GM18951 (cell line): ENCODE measurements around the gene ARFGAP2.

Experiments
- POLR2A ChIP-seq: IDR thresholded peaks from 4 replicates; pipeline ENCODE4 v1.6.1; 2011; ENCODE audit warnings: mild to moderate bottlenecking; ENCODE audit not compliant: insufficient read length, insufficient read depth; ENCODE audit errors: extremely low read depth
- in situ Hi-C: fragments of 300-500 bp; cut with MboI; formaldehyde crosslinking; loops from one replicate; pipeline ENCODE4 v1.12.0; 2022; ENCODE audit warnings: low sequenced_read_pairs, mixed read lengths, inconsistent platforms; ENCODE audit not compliant: unreplicated experiment

Gene ARFGAP2

DNA sequence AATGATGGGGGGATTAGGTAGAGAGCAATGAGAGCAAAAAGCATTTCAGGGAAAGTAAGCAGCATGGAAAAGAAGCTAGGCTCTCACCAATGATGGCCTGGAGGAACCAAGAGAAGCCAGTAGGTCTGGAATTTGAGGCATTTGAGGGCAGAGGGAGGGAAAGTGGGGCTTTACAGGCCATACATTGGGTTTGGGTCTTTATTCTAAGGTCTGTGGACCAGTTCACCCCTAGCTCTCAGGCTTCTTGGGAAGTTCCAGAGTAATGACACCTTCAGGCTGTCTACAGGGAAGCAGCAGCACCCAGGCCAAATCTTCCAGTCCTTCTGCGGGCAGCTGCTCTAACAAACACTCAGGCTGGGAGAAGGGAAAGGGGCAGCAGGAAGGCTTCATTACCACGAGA is 29.4 kb downstream of the ARFGAP2 start:
- no peak for TF ChIP-seq POLR2A
- in situ Hi-C loops = no loop called here

GRCh38 chr11:47144541-47144940 is 32.1 kb downstream of the ARFGAP2 start:
- no peak for TF ChIP-seq POLR2A

DNA sequence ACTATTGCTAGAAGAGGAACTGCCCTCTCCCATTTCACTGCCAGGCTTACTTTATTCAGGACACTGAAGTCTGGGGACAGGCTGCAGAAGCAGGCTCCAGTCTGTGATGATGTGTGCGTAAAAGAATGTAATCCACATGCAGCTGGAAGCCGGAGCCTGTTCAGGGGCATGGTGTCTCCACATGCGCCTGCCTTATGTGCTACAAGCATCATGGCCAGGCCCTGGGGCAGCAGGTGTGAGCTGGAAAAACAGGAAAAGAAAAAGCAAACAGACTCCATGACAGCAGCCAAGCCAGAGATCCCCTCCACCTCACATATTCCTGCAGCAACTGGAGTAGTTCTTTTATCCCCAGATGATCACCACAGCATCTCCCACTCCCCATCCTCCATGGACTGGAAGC is 33.4 kb downstream of the ARFGAP2 start:
- in situ Hi-C loops = no loop called here
- TF ChIP-seq POLR2A = no peak

More at GRCh38 chr11:47144541-47144940, 32.1 kb downstream of the ARFGAP2 start:
- in situ Hi-C loops = no loop called here

GRCh38 chr11:47139878-47140277 is 36.8 kb downstream of the ARFGAP2 start:
- TF ChIP-seq POLR2A = no peak
- in situ Hi-C loops = no loop called here

- TF ChIP-seq POLR2A = no peak
- in situ Hi-C loops = no loop called here
Measured at GRCh38 chr11:47137476-47137875, 39.2 kb downstream of the ARFGAP2 start.

DNA sequence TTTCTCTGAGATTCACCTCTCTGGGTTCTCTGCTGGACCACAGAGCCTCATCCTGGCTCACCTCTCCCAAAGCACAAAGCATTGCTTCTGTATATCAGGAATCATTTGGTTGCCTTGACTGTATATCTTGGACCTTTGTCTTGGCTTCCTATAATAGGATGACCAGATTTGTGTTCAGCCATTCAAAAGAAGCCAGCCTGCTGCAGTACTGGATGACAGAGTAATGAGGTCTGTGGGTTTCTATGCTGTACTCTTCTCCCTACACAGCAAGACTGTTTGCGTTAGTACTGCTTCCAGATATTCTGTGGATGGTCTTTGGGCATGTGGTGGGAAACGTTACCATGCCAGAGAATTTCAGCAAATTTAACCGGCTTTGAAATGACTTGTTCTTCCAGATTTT is 39.8 kb downstream of the ARFGAP2 start:
- in situ Hi-C loops = no loop called here
- no peak for TF ChIP-seq POLR2A

DNA sequence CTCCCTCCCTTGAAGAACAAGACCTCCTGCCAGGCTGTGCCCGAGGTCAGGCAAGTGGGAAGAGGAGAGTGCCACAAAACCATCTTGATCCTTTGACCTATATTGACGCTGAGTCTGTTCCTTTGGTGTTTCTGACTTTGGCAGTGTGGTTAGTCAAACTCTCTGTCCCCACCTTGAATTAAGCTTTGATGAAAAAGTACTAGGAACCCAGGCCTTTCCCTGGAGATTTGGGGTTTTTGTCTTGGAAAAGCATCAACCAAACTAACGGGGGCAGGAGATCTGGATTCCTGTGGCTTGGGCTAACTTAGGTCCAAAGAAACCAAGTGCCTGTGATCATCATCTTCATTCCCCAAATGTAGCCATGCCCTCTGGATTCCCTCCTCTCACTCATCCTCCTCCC is 40.4 kb downstream of the ARFGAP2 start:
- TF ChIP-seq POLR2A = no peak
- in situ Hi-C loops = no loop called here

DNA sequence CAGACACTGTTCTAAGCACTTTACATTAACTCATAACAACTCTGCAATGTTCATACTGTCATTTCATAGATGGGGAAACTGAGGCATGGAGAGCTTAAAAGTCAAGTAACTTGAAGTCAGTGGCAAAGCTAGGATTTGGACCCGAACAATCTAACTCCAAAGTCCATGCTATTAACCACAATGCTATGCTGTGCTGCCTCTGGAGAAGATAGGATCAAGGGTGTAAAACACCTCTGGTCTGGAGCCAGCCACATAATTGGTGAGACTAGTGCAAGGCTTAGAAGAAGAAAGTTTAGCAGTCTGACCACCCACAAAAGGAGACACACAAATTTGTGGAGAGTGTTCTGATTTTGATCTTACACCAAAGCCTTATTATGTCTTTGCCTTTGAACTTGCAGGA is 43.7 kb downstream of the ARFGAP2 start:
- TF ChIP-seq POLR2A = no peak

DNA sequence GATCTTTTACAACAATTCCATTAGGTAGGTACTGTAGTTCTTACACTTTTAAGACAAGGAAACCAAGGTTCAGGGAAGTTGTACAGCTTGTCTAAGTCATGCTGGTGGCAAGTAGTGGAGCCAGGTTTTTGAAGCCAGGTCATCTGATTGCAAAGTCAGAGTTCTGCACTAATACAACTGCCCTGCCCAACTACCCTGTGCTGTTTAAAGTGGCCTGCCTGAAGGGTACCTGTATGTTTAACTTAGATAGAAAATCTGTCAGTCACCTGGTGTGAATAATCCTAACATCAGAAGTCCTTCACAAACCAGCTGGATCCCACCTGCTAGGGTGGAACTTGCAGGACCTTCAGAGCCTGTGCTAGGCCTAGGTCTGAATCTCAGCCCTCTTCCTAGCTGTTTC is 44.2 kb downstream of the ARFGAP2 start:
- in situ Hi-C loops = no loop called here
- TF ChIP-seq POLR2A = no peak

More for the DNA sequence above, 43.7 kb downstream of the ARFGAP2 start:
- in situ Hi-C loops = no loop called here

- TF ChIP-seq POLR2A = no peak
- in situ Hi-C loops = no loop called here
Measured at GRCh38 chr11:47131136-47131535, 45.5 kb downstream of the ARFGAP2 start.

- in situ Hi-C loops = no loop called here
- TF ChIP-seq POLR2A = no peak
Measured at GRCh38 chr11:47130543-47130942, 46.1 kb downstream of the ARFGAP2 start.

DNA sequence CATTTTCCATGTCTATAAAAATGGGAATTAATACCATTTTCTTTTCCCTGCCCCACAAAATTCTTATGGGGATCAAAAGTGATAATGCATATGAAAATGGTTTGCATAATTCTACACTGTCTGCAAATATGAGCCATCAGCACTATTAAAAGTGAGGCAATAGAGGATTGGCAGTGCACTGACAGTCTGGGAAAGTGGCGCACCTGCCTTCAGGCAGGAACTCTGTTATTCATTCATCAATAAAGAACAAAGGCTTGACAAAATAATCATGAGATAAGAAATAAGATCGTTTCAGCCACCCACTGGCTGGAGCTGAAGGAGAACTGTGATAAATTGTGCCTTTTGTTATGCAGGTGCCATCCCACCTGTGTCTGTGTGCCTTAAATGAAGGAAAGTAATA is 49.5 kb downstream of the ARFGAP2 start:
- no peak for TF ChIP-seq POLR2A
- in situ Hi-C loops = no loop called here

DNA sequence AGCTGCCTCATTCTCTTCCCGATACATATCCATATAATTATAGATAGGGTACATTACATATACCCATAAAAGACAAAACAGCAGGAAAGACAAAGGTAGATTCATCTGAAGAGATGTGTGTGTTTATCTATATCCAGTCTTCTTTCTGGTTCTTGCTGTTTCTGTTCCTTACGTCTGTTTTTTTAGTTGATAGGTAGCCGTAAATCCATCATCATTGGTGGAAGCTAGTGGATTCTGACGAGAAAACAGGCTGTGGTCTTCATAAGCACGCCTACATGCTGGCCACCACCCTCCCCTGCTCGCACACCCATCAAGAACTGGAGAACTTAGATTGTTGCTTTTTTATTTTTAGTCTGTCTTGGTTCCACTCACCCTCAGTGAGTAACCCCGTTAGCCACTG is 51.6 kb downstream of the ARFGAP2 start:
- in situ Hi-C loops = no loop called here
- no peak for TF ChIP-seq POLR2A

DNA sequence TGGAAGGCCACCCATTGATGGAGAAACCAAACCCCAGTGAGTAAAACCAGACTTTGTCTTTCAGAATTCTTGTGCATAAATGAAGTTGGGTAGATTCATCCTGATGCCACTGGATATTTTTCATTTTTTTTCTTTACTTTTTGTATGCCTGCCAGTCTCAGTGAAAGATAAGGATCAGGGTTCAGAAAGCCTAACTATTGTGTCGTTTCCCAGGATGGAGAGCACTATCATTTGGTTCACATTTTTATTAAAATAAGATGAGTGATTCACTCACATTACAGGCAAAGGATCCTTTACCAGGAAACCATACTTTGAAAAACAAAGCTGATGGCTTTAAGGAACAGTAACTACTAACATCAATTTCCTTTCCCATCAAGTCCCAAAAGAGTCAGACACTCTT is 52.0 kb downstream of the ARFGAP2 start:
- TF ChIP-seq POLR2A = no peak
- in situ Hi-C loops = no loop called here

GRCh38 chr11:47123094-47123493 is 53.6 kb downstream of the ARFGAP2 start:
- in situ Hi-C loops = no loop called here
- no peak for TF ChIP-seq POLR2A
